ENCODE measurements around the gene CBR3.
A peak's percentile ranks its signal among the peaks of the same experiment; 100 is the strongest.

DNA sequence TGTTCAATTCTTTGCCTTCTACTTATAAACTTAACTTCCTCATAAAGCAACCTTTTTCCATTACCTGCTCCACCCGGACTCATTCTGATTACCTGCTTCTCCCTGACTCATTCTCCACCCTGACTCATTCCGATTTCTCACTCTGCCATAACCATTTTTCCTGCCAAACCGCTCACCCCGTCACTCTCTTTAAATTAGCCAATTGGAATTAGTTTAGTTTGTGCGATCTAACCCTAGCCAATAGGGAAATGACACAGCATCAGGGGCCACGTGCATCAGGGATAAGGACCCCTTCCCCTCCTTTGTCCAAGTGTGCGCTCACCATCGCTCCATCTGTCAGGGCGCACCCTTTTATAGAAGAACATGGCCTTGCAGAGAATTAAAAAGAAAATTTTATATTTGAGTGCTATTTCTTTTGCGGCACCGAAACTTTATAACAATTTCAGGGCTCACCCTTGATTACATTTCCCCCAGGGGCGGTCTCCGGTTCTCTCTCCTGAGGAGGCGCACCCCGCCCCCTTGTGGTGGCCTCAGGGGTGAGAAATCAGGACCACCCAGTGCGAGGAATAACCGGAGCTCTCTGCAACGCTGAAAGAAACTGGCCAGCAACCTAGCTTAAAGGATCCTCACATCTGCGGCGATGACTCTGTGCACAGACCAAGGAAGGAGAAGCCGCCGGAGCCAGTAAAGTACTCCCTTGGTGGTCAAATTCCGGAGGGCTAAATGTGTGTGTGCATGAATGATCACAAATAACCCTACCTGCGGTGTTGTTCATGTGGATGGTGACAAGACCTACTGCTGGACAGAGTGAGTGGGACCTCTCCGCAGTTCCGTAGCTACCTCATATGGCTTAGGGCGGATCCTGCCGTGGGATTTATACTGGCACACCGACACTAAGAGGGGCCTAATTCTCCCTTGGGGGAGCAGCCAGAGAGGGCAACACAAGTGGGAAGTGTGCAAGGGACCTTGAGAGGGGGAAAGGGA, 30.3 kb upstream of the CBR3 start:
- TF ChIP-seq, protein P1, sequence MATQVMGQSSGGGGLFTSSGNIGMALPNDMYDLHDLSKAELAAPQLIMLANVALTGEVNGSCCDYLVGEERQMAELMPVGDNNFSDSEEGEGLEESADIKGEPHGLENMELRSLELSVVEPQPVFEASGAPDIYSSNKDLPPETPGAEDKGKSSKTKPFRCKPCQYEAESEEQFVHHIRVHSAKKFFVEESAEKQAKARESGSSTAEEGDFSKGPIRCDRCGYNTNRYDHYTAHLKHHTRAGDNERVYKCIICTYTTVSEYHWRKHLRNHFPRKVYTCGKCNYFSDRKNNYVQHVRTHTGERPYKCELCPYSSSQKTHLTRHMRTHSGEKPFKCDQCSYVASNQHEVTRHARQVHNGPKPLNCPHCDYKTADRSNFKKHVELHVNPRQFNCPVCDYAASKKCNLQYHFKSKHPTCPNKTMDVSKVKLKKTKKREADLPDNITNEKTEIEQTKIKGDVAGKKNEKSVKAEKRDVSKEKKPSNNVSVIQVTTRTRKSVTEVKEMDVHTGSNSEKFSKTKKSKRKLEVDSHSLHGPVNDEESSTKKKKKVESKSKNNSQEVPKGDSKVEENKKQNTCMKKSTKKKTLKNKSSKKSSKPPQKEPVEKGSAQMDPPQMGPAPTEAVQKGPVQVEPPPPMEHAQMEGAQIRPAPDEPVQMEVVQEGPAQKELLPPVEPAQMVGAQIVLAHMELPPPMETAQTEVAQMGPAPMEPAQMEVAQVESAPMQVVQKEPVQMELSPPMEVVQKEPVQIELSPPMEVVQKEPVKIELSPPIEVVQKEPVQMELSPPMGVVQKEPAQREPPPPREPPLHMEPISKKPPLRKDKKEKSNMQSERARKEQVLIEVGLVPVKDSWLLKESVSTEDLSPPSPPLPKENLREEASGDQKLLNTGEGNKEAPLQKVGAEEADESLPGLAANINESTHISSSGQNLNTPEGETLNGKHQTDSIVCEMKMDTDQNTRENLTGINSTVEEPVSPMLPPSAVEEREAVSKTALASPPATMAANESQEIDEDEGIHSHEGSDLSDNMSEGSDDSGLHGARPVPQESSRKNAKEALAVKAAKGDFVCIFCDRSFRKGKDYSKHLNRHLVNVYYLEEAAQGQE (IDR thresholded peaks at IDR 0.05; ENCODE audit: unreplicated experiment), result no peak
- TF ChIP-seq CREB1 (CRISPR knock-in tag; IDR thresholded peaks at IDR 0.05; ENCODE audit: low read depth), result no peak
- TF ChIP-seq, protein P2, sequence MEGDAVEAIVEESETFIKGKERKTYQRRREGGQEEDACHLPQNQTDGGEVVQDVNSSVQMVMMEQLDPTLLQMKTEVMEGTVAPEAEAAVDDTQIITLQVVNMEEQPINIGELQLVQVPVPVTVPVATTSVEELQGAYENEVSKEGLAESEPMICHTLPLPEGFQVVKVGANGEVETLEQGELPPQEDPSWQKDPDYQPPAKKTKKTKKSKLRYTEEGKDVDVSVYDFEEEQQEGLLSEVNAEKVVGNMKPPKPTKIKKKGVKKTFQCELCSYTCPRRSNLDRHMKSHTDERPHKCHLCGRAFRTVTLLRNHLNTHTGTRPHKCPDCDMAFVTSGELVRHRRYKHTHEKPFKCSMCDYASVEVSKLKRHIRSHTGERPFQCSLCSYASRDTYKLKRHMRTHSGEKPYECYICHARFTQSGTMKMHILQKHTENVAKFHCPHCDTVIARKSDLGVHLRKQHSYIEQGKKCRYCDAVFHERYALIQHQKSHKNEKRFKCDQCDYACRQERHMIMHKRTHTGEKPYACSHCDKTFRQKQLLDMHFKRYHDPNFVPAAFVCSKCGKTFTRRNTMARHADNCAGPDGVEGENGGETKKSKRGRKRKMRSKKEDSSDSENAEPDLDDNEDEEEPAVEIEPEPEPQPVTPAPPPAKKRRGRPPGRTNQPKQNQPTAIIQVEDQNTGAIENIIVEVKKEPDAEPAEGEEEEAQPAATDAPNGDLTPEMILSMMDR (conservative IDR thresholded peaks at IDR 0.05; ENCODE audit: low read depth in 2 of 2), result peak; percentile 70 to 87

All from GM23338 (cell line).